Embryonic facial prominence (tissue), 1 donor: Measurements from ENCODE around the gene GLMP.

Experiments
- DNase-seq: peaks from one replicate; pipeline ENCODE4 v3.0.0-alpha.2; 2016; ENCODE audit errors: extremely low spot score

Gene GLMP

DNA sequence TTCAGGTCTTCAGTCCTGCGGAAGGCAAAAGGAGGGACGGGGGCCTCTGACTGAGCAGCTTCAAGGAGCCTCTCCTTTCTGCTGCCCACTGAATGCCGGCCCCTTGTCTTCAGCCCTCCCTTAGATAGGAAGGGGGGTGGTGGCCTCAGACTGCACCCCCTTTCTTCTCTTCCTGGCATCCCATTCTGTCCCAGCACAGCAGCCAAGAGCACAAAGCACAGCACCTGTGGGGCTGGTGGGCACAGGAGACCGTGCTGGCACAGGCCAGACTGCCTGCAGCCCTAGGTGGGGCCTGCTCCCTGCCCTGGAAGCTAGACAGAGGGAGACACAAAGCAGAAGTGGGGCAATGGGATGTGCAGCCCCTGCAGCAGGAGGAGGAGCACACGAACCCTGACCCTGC is 45.9 kb downstream of the GLMP start:
- DNase-seq: no peak

DNA sequence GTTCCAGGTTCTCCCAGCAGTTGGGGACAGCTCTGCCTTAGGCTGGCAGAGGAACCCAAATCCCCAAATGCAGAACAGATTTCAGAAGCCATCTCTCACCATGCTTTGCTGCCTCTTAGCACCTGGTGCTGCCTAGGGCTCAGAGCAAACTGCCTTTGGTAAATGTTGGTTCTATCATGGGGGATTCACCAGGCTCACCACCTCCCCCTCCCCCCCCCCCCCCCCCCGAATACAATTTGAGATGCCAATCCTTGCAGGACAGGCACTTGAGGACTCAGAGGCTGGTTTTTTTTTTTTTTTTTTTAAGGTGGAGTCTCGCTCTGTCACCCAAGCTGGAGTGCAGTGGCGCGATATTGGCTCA is 47.2 kb downstream of the GLMP start:
- DNase-seq: no peak

DNA sequence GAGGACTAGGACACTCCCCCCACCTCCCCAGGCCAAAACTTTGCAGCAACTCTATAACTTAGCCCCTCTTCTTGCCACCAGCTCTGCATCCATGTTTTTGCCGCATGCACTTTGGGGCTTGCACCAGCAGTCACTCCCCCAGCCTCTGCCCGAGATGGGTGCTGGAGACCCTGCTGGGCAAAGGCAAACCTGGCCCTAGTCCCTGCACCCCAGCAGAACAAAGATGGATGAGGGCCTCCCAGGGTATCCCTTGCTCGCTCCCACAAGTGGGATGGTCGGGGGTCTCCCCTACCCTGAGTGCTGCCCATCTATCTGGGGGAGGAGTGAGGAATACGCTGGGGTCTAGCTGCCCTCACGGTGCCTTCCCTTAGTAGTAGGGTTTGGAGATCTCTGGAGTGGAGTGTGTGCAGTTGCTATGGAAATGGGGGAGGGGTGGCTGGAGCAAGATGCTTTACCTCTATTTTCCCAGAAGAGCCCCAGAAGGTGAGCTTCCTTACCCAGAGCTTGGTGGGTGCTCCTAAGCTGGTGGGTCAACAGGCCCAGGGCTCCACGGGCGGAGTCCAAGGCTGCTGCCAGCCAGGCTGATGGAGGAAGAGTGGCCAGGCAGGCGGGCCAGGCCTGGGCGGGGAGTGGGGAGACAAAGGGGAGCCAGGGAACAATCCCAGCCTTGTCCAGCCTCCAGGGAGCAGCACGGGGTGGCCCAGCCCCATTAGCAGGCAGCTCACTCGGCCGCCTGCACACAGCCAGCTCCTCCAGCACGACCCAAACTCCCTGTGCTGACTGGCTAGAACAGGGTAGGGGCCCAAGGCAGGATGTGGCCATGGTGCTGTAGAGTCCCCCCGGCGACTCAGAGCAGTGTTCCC is 47.8 kb downstream of the GLMP start, which contains the start of gene PAQR6:
TSS of gene PAQR6 (minus strand) at position 597 of the 863 bp plus-strand sequence. CDS start 1,325 bp downstream, outside the sequence.
- DNase-seq: no peak

DNA sequence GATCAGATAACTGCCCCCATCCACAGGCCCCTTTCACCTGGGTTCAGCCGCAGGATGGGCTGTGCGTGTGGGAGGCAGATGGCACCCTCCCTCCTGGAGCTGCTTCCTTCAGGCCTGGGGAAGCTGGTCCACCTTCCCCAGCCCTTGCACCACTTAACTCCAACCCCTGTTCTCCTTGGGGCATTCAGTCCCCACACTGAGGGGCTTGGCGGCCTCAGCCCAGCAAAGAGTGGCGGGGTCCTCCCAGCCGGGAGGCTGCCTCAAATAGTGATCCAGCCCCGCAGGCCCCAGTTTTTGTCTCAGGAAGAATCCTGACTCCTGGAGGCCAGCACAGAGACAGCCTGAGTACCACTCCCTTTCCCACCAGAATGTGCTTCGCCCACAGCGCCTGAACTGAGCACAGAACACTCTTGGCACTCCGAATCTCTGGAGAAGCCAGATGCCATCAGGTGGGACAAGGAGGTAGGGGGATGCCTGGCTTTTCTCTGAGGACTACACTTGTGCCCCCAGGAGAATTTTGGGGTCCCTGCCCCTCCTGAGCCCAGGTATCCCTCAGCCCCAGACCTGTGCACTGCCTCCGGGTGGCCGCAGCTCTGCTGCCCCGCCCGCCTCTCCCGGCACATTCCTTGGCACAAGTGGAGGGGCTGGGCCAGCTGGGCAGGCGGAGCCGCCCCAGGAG is 48.6 kb downstream of the GLMP start:
- DNase-seq: no peak

DNA sequence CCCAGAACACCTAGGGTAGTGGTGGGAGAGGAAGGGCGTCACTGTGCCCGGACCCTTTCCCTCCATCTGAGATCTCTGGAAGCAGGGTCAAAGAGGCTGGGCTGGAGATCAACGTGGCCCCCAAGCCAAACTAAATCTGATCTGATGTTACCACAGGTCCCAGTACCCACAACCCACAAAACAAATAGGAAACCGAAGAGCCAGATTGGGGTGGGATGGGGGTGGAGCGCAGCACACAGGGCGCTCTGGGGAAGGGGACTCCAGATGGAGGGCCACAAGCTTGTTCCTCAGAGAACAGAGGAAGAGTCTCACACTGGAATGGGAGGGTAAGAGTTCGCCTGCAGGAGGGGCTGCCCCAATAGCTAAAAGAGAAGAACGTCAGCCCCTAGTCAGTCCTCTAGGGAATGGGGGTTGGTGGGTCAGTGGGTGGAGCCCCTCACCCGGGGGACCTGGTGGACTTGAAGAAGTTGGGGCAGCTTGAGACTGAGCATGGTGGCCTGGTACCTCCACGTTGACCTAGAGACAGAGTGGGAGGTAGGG is 49.2 kb downstream of the GLMP start:
- no peak for DNase-seq

DNA sequence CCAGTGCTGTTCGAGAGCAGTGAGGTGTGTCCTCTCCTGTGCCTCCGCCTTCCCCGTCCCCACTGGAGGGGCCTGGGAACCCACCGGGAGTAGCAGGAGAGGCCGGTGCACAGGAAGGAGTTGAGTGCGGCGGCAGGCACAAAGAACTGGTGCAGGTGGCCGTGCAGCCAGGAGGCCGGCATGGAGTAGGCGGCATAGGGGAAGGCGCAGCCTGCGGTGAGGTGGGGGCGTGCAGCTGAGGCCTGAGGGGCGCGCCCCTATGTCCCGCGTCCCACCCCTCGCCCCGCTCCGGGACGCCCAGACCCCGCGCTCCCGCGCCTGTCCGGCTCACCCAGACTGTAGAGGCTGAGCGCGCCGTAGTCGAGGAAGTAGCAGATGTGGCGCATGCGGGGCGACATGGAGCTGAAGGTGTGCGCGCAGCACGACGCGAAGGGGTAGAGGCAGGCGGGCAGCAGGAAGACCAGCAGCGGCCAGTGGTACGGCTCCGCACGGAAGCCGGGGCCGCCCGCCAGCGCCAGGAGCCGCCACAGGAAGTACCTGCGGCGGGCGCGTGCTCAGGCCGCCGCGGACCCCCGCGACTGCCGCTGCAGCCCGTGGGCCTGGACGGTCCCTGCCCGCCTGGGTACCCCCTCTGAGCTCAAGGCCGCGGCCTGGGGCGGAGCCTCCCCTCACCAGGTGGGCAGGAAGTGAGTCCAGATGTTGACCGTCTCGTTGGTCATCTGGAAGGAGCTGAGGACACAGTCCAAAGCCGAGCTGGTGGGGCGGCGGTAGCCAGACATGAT is 49.8 kb downstream of the GLMP start:
- no peak for DNase-seq

DNA sequence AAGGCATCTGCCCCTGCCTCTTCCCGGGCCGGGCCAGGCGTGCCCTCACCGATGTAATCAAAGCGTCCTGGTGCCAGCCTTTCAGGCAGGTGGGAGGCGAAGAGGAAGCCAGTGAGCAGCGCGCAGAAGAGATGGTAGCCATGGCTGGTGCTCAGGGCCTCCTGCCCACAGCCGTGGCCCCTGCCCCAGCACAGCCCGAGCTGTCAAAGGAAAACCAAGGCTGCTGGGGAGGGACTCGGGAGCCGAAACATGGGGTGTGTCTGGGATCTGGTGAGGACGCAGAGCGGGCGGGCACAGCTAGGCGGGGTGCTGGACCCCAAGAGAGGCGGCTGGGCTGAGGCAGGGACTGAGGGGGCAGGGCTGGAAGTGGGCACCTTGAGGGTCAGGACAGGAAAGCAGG is 50.8 kb downstream of the GLMP start:
- DNase-seq: no peak

DNA sequence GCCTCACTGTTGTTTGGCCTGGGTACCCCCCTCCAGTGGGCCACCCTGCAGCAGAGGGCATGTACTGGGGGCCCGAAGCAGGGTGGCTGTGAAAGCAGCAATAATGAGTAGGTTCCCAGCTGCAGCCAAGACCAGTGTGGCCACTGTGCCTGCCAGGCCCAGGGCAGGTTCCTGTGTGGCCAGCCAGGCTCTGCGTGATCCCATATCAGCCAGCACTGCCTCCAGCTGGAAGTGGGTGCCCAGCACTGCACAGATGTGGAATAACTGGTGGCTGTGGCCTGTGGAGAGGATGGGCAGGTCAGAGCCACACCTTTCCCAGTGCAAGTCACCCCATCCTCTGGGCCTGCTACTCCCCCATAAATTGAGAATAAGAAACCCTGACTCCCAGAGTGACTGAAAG is 51.4 kb downstream of the GLMP start:
- DNase-seq: no peak

DNA sequence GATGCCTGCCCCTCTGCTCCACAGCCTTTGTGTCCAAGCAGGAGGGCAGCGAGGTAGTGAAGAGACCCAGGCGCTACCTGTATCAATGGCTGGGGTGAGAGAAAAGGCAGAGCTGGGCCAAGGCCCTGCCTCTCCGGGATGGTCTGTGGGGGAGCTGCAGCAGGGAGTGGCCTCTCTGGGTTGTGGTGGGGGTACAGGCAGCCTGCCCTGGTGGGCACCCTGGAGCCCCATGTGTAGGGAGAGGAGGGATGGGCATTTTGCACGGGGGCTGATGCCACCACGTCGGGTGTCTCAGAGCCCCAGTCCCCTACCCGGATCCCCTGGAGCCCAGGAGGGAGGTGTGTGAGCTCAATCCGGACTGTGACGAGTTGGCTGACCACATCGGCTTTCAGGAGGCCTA is 52.7 kb downstream of the GLMP start:
- DNase-seq: no peak
